ENCODE data around the gene PIRT. TPM values are rescaled to one million over a fixed set of nuclear protein-coding genes. Genes with fewer than 3 reads are reported as not detected.

The PIRT gene
- polyA plus RNA-seq, 1 donor (not counting 4 experiments of a cell fraction or from before 2014, with no cell fraction given), result not detected

GRCh38 chr17:10821770-10822169 is 16.1 kb downstream of the PIRT start:
- Histone ChIP-seq H3K9ac (ENCODE audit: control insufficient read depth, extremely low read depth, insufficient read depth, low read length) (no peak overlapping the region), H3K4me2 (ENCODE audit: control insufficient read depth, extremely low read depth, insufficient read depth, low read depth, low read length) (no peak overlapping the region), H4K20me1 (ENCODE audit: control insufficient read depth, extremely low read depth, insufficient read depth, low read length) (no peaks in the 10 kb centered on the region), H3K4me1 (ENCODE audit: control insufficient read depth, extremely low read depth, insufficient read depth, low read length) (no peaks in the 10 kb centered on the region), H3K4me3 (ENCODE audit: control insufficient read depth in 2 of 3, extremely low read depth in 1 of 3, insufficient read depth in 2 of 3, low read depth in 1 of 3, low read length in 3 of 3) (no peak overlapping the region), H3K36me3 (ENCODE audit: control insufficient read depth in 2 of 2, extremely low read depth in 1 of 2, insufficient read depth in 2 of 2, low read length in 2 of 2) (no peaks in the 10 kb centered on the region), H3K27me3 (ENCODE audit: control insufficient read depth, extremely low read depth, insufficient read depth, low read length) (no peaks in the 10 kb centered on the region), H3K9me3 (ENCODE audit: control insufficient read depth, low read depth, low read length) (no peaks in the 10 kb centered on the region), H3K27ac (ENCODE audit: control insufficient read depth, insufficient read depth, low read length) (no peak overlapping the region), H3K9me1 (ENCODE audit: control insufficient read depth, extremely low read depth, insufficient read depth, low read length) (no peaks in the 10 kb centered on the region), H2AFZ (ENCODE audit: control insufficient read depth, low read length) (no peak overlapping the region), H3K79me2 (ENCODE audit: control insufficient read depth, insufficient read depth, low read length) (no peaks in the 10 kb centered on the region)
- TF ChIP-seq CTCF (optimal IDR thresholded peaks at IDR 0.05 in 1 of 3, IDR thresholded peaks at IDR 0.05 in 1 of 3, conservative IDR thresholded peaks at IDR 0.05 in 1 of 3; ENCODE audit: extremely low read depth in 1 of 3, insufficient read depth in 2 of 3, low read length in 3 of 3) (no peak), EZH2 (IDR thresholded peaks at IDR 0.05; ENCODE audit: low read length) (no peak)
- dilution Hi-C loops (cut with MboI; ENCODE audit: extremely low pct_ligation_motif_present, low sequenced_read_pairs), result no loop called here
- DNase-seq (ENCODE audit: low read depth, low spot score) (no peak), FAIRE-seq (no peak)

- Histone ChIP-seq H3K9ac (ENCODE audit: control insufficient read depth, extremely low read depth, insufficient read depth, low read length) (no peak overlapping the region), H3K9me3 (ENCODE audit: control insufficient read depth, low read depth, low read length) (no peaks in the 10 kb centered on the region), H3K4me3 (ENCODE audit: control insufficient read depth in 2 of 3, extremely low read depth in 1 of 3, insufficient read depth in 2 of 3, low read depth in 1 of 3, low read length in 3 of 3) (no peak overlapping the region), H3K27ac (ENCODE audit: control insufficient read depth, insufficient read depth, low read length) (no peak overlapping the region), H3K27me3 (ENCODE audit: control insufficient read depth, extremely low read depth, insufficient read depth, low read length) (no peaks in the 10 kb centered on the region), H3K79me2 (ENCODE audit: control insufficient read depth, insufficient read depth, low read length) (no peaks in the 10 kb centered on the region), H3K36me3 (ENCODE audit: control insufficient read depth in 2 of 2, extremely low read depth in 1 of 2, insufficient read depth in 2 of 2, low read length in 2 of 2) (no peaks in the 10 kb centered on the region), H3K4me1 (ENCODE audit: control insufficient read depth, extremely low read depth, insufficient read depth, low read length) (no peaks in the 10 kb centered on the region), H4K20me1 (ENCODE audit: control insufficient read depth, extremely low read depth, insufficient read depth, low read length) (no peaks in the 10 kb centered on the region), H3K9me1 (ENCODE audit: control insufficient read depth, extremely low read depth, insufficient read depth, low read length) (no peaks in the 10 kb centered on the region), H2AFZ (ENCODE audit: control insufficient read depth, low read length) (no peak overlapping the region), H3K4me2 (ENCODE audit: control insufficient read depth, extremely low read depth, insufficient read depth, low read depth, low read length) (no peak overlapping the region)
- TF ChIP-seq EZH2 (IDR thresholded peaks at IDR 0.05; ENCODE audit: low read length) (no peak), CTCF (optimal IDR thresholded peaks at IDR 0.05 in 1 of 3, IDR thresholded peaks at IDR 0.05 in 1 of 3, conservative IDR thresholded peaks at IDR 0.05 in 1 of 3; ENCODE audit: extremely low read depth in 1 of 3, insufficient read depth in 2 of 3, low read length in 3 of 3) (no peak)
- DNase-seq (ENCODE audit: low read depth, low spot score) (no peak), FAIRE-seq (no peak)
- dilution Hi-C loops (cut with MboI; ENCODE audit: extremely low pct_ligation_motif_present, low sequenced_read_pairs), result no loop called here
These were observed 16.8 kb downstream of the PIRT start for GRCh38 chr17:10821054-10821453.

Data from keratinocyte (primary cell).